Chondrocyte (in vitro differentiated cells): Measurements from ENCODE around the gene RABGAP1. TPM values are rescaled to one million over a fixed set of nuclear protein-coding genes. Genes with fewer than 3 reads are reported as not detected.

Source experiments
- DNase-seq: peaks from one replicate; pipeline ENCODE4 v3.0.0; 2021; ENCODE audit warnings: mixed read lengths, low spot score
- H3K27ac Mint-ChIP-seq: one replicate; pipeline ENCODE4 v1.8.0; 2021; ENCODE audit warnings: mild to moderate bottlenecking, moderate library complexity, mixed read lengths; ENCODE audit not compliant: unreplicated experiment
- H3K27me3 Mint-ChIP-seq: 2 replicates; pipeline ENCODE4 v1.8.0; 2021; ENCODE audit warnings: low read depth, mixed read lengths
- H3K36me3 Mint-ChIP-seq: 2 replicates; pipeline ENCODE4 v1.8.0; 2021; ENCODE audit warnings: low read depth, mixed read lengths
- H3K4me1 Mint-ChIP-seq: 2 replicates; pipeline ENCODE4 v1.8.0; 2021; ENCODE audit warnings: low read depth, mild to moderate bottlenecking, mixed read lengths
- H3K4me3 Mint-ChIP-seq: one replicate; pipeline ENCODE4 v1.8.0; 2021; ENCODE audit warnings: mild to moderate bottlenecking, moderate library complexity, mixed read lengths; ENCODE audit not compliant: unreplicated experiment
- H3K9me3 Mint-ChIP-seq: 2 replicates; pipeline ENCODE4 v1.8.0; 2021; ENCODE audit warnings: low read depth, mixed read lengths
- CTCF ChIP-seq: fragments of 200-600 bp; sonication (generic); IDR thresholded peaks from 2 replicates; pipeline ENCODE4 v1.5.0; 2021; ENCODE audit warnings: antibody characterized with exemption, mild to moderate bottlenecking, moderate library complexity
- total RNA-seq: library from RNA; stranded (reverse); gene quantifications from 3 replicates; pipeline ENCODE4 v1.2.1, GENCODE V29; 2021

RABGAP1 gene
- total RNA-seq, 1 donor from 2014 or later, result 91.8 TPM

DNA sequence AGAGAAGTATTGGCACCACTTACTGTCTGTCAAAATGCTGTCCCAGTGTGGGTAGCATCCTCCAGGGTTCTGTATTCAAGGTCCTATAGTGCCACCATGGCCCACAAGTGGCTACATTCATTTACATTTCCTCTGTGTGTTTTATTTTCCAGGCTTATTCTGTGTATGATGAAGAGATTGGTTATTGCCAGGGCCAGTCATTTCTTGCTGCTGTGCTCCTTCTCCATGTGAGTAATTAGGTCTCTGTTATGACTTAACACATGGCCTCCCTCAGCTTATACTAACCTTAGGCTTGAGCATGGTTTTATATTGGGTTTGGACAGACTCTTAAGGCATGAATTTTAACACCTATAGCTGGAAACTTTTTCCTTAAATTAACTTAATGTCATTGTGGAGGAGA, 129.4 kb downstream of the RABGAP1 start:
- Mint-ChIP-seq H3K36me3 (peaks cover 35% of the 10 kb centered on the region), H3K9me3 (no peaks in the 10 kb centered on the region), H3K27me3 (no peaks in the 10 kb centered on the region), H3K4me3 (no peak overlapping the region), H3K27ac (peak overlapping the region; percentile 89), H3K4me1 (peaks cover 93% of the 10 kb centered on the region)
- DNase-seq, result no peak
- no peak for TF ChIP-seq CTCF

- Mint-ChIP-seq H3K4me1 (peaks cover 88% of the 10 kb centered on the region), H3K36me3 (peaks cover 26% of the 10 kb centered on the region), H3K9me3 (no peaks in the 10 kb centered on the region), H3K27ac (peak overlapping the region; percentile 72), H3K4me3 (no peak overlapping the region), H3K27me3 (no peaks in the 10 kb centered on the region)
- TF ChIP-seq CTCF, result no peak
- DNase-seq, result no peak
Measured at GRCh38 chr9:123072407-123072995, 131.7 kb downstream of the RABGAP1 start.

DNA sequence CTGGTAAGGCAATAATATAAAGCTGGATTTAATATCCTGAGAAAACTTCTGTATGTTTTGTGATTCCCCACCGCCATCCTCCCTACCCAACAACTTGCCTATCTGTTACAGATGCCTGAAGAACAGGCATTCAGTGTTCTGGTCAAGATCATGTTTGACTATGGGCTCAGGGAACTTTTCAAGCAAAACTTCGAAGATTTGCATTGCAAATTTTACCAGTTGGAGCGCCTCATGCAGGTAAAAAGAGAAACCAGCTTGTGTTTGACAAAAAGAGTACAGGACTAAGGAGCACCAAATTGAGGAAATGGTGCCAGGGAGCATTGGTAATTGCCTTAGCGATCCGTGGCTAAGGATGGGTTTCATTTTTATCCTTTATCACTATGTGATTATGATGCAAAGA, 132.6 kb downstream of the RABGAP1 start:
- H3K36me3 Mint-ChIP-seq, result peaks cover 25% of the 10 kb centered on the region
- no peak overlapping the region for H3K4me3 Mint-ChIP-seq
- peak overlapping the region; percentile 72 for H3K27ac Mint-ChIP-seq
- H3K27me3 Mint-ChIP-seq, result no peaks in the 10 kb centered on the region
- DNase-seq, result no peak
- H3K4me1 Mint-ChIP-seq, result peaks cover 86% of the 10 kb centered on the region
- no peaks in the 10 kb centered on the region for H3K9me3 Mint-ChIP-seq
- no peak for TF ChIP-seq CTCF

GRCh38 chr9:123073991-123074422, 133.2 kb downstream of the RABGAP1 start:
- peak; percentile 66 for TF ChIP-seq CTCF
- H3K27ac Mint-ChIP-seq, result peak overlapping the region; percentile 72
- no peak for DNase-seq
- H3K4me1 Mint-ChIP-seq, result peaks cover 86% of the 10 kb centered on the region
- H3K27me3 Mint-ChIP-seq, result no peaks in the 10 kb centered on the region
- H3K36me3 Mint-ChIP-seq, result peaks cover 30% of the 10 kb centered on the region
- peak overlapping the region; percentile 72 for H3K4me3 Mint-ChIP-seq
- no peaks in the 10 kb centered on the region for H3K9me3 Mint-ChIP-seq

GRCh38 chr9:123074628-123075027, 133.8 kb downstream of the RABGAP1 start:
- no peak for DNase-seq
- Mint-ChIP-seq H3K9me3 (no peaks in the 10 kb centered on the region), H3K36me3 (peaks cover 32% of the 10 kb centered on the region), H3K27me3 (no peaks in the 10 kb centered on the region), H3K4me3 (peak overlapping the region; percentile 72), H3K4me1 (peaks cover 85% of the 10 kb centered on the region), H3K27ac (peak overlapping the region; percentile 72)
- no peak for TF ChIP-seq CTCF
